Measurements from ENCODE around the gene PARD3.

The PARD3 gene

DNA sequence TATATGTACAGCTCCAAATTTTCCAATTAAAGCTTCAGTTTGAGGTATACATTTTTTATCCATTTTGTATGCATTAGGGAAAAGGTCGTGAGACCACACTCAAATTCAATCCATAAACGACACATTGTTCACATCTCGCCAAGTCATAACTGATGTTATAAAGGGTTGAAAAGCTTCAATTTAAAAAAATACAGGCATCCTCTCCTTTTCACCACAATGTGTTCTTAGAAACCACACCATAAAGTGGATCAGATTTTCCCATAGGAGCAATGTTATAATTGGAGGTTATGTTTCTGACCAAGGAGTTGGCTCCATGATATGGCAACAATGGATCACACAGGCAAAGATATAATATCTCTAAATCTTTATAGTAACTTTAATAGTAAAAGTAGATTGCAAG lies 663.6 kb downstream of the PARD3 start:
- no peak for DNase-seq (ENCODE audit: extremely low read depth, insufficient read length)
- TF ChIP-seq, protein P1, sequence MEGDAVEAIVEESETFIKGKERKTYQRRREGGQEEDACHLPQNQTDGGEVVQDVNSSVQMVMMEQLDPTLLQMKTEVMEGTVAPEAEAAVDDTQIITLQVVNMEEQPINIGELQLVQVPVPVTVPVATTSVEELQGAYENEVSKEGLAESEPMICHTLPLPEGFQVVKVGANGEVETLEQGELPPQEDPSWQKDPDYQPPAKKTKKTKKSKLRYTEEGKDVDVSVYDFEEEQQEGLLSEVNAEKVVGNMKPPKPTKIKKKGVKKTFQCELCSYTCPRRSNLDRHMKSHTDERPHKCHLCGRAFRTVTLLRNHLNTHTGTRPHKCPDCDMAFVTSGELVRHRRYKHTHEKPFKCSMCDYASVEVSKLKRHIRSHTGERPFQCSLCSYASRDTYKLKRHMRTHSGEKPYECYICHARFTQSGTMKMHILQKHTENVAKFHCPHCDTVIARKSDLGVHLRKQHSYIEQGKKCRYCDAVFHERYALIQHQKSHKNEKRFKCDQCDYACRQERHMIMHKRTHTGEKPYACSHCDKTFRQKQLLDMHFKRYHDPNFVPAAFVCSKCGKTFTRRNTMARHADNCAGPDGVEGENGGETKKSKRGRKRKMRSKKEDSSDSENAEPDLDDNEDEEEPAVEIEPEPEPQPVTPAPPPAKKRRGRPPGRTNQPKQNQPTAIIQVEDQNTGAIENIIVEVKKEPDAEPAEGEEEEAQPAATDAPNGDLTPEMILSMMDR (IDR thresholded peaks at IDR 0.05; ENCODE audit: insufficient read depth, low read length, poor library complexity, severe bottlenecking), result no peak

DNA sequence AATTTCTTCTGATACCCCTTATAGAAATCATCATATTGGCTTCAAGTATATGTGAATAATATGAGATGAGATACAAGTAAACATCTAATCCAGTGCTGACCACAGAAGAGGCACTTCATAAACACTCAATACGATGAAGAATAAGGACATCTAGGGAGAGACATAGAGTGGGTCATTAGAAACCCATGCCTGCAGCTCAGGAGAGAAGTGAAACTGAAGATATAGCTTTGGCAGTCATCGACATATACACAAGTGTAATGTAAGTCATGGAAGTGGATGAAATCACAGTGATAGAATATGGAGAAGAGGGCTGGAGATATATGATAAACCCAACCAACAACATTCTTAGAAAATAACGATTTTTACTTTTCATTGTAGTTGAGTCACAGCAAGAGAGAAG lies 665.0 kb downstream of the PARD3 start:
- DNase-seq (ENCODE audit: extremely low read depth, insufficient read length), result no peak
- TF ChIP-seq, protein P1 (IDR thresholded peaks at IDR 0.05; ENCODE audit: insufficient read depth, low read length, poor library complexity, severe bottlenecking), result no peak
- no peaks in the 10 kb centered on the region for H3K36me3 ChIP-seq (ENCODE audit: control insufficient read depth, insufficient read depth, low read length)
- no peaks in the 10 kb centered on the region for H3K27me3 ChIP-seq (replicated peaks; ENCODE audit: control insufficient read depth, insufficient read depth, low read length)
- H3K4me3 ChIP-seq (replicated peaks; ENCODE audit: low read depth, low read length), result no peak overlapping the region

More for the DNA sequence above, 663.6 kb downstream of the PARD3 start:
- H3K27me3 ChIP-seq (replicated peaks; ENCODE audit: control insufficient read depth, insufficient read depth, low read length), result no peaks in the 10 kb centered on the region
- H3K36me3 ChIP-seq (ENCODE audit: control insufficient read depth, insufficient read depth, low read length), result no peaks in the 10 kb centered on the region
- H3K4me3 ChIP-seq (replicated peaks; ENCODE audit: low read depth, low read length), result no peak overlapping the region

DNA sequence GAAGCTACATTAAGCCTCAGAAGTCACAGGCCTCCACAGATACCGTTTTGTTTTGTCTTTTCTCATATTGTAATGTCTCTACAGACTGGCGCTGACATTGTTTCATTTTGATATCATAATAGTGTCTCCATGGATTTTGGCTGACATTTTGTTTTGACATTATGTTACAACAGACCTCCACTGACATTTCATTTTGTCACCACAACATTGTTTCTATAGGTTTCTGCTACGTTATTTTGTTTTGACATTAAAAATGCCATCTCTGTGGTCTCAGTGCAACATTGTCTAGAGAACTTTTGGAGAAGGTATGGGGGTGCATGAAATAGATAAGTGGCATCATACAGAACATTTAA lies 666.8 kb downstream of the PARD3 start:
- TF ChIP-seq, protein P1 (IDR thresholded peaks at IDR 0.05; ENCODE audit: insufficient read depth, low read length, poor library complexity, severe bottlenecking), result no peak

DNA sequence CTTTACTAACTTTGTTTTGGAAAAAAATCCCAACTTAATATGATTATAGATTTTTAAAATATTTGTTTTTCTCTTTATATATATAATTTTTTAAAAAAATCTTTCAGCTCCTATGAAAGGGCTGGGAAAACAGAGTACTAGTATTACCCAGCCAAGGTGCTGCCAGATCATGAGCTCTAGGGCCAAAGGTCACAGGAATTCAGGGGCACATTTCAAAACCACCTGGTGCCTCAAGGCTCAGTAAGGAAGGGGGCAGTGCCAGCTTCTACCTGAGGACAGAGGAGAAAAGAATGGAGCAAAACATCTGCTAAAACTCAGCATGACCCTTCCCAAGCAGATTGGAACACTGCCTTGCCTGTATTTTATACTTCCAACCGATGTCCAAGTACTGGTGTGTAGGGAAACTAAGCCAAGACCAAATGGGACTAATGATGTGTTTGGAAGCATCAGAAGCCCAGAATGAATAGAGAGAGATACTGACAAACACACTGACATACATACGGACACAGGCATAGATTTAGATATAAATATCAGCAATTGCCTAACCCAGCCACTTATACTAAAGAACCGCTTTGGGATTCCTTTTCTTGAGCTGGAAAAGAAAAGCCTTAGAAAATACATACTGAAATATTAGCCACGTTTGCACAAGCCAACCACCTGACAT lies 667.3 kb downstream of the PARD3 start:
- TF ChIP-seq, protein P1 (IDR thresholded peaks at IDR 0.05; ENCODE audit: insufficient read depth, low read length, poor library complexity, severe bottlenecking), result no peak
- no peak overlapping the region for H3K4me3 ChIP-seq (replicated peaks; ENCODE audit: low read depth, low read length)
- no peaks in the 10 kb centered on the region for H3K27me3 ChIP-seq (replicated peaks; ENCODE audit: control insufficient read depth, insufficient read depth, low read length)
- H3K36me3 ChIP-seq (ENCODE audit: control insufficient read depth, insufficient read depth, low read length), result no peaks in the 10 kb centered on the region
- DNase-seq (ENCODE audit: extremely low read depth, insufficient read length), result no peak

More for the DNA sequence above, 666.8 kb downstream of the PARD3 start:
- no peaks in the 10 kb centered on the region for H3K27me3 ChIP-seq (replicated peaks; ENCODE audit: control insufficient read depth, insufficient read depth, low read length)
- no peak overlapping the region for H3K4me3 ChIP-seq (replicated peaks; ENCODE audit: low read depth, low read length)
- DNase-seq (ENCODE audit: extremely low read depth, insufficient read length), result no peak
- no peaks in the 10 kb centered on the region for H3K36me3 ChIP-seq (ENCODE audit: control insufficient read depth, insufficient read depth, low read length)

DNA sequence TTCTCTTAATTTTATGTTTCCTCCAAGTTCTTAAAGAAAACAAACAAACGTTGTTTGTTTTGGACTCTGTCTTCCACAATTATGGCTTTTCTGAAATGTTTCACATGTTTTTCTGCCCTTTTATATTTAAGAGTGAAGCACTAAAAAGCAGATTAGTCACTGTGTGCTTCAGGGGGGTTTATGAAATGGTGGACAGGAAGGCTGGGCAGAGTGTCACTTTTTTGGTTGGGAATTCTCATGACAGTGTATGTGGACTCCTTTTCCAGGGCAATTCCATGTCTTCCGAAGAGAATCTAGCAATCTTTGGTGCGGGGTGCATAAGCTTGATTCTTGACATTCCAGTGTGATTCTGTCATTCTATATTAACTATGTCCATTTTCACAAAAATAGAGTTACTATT lies 669.4 kb downstream of the PARD3 start:
- H3K4me3 ChIP-seq (replicated peaks; ENCODE audit: low read depth, low read length), result no peak overlapping the region
- H3K36me3 ChIP-seq (ENCODE audit: control insufficient read depth, insufficient read depth, low read length), result no peaks in the 10 kb centered on the region
- TF ChIP-seq, protein P1 (IDR thresholded peaks at IDR 0.05; ENCODE audit: insufficient read depth, low read length, poor library complexity, severe bottlenecking), result no peak
- no peaks in the 10 kb centered on the region for H3K27me3 ChIP-seq (replicated peaks; ENCODE audit: control insufficient read depth, insufficient read depth, low read length)
- DNase-seq (ENCODE audit: extremely low read depth, insufficient read length), result no peak

- H3K4me3 ChIP-seq (replicated peaks; ENCODE audit: low read depth, low read length), result no peak overlapping the region
- DNase-seq (ENCODE audit: extremely low read depth, insufficient read length), result peak; percentile 52
- H3K36me3 ChIP-seq (ENCODE audit: control insufficient read depth, insufficient read depth, low read length), result no peaks in the 10 kb centered on the region
- H3K27me3 ChIP-seq (replicated peaks; ENCODE audit: control insufficient read depth, insufficient read depth, low read length), result no peaks in the 10 kb centered on the region
- TF ChIP-seq, protein P1 (IDR thresholded peaks at IDR 0.05; ENCODE audit: insufficient read depth, low read length, poor library complexity, severe bottlenecking), result no peak
Measured at GRCh38 chr10:34143466-34143865, 671.6 kb downstream of the PARD3 start.

All from GM06990 (cell line).